Upper lobe of left lung (tissue), 4 donors: Measurements from ENCODE around the gene MAGI3.

ENCODE experiments used
- CTCF ChIP-seq, 6 experiments: fragments of 450-650 bp in 4 of 6; fragments of 200-600 bp in 2 of 6; sonication (generic) in 2 of 6; IDR thresholded peaks; one replicate each; pipeline ENCODE4 v1.5.1; 2016 to 2019; ENCODE audit warnings: antibody characterized with exemption in 6 of 6
- POLR2A ChIP-seq, 4 donors: fragments of 450-650 bp; IDR thresholded peaks; one replicate each; pipeline ENCODE4 v1.5.1; 2016 to 2017; ENCODE audit warnings: antibody characterized with exemption in 4 of 4, mild to moderate bottlenecking in 2 of 4

- TF ChIP-seq POLR2A (IDR thresholded peaks at IDR 0.05), result no peak
- no peak for TF ChIP-seq CTCF (IDR thresholded peaks at IDR 0.05)
These were observed 214.8 kb downstream of the MAGI3 start for GRCh38 chr1:113605146-113605545.
